Fibroblast of lung (primary cell): ENCODE results near the gene ELMOD1.

Source experiments
- EZH2 ChIP-seq: IDR thresholded peaks from 2 replicates; pipeline ENCODE4 v1.5.1; 2012; ENCODE audit warnings: low read length, control low read depth, mild to moderate bottlenecking; ENCODE audit errors: missing control alignments
- TF ChIP-seq, protein P1 (sequence below), 2 donors: IDR thresholded peaks in 1 of 2; conservative IDR thresholded peaks in 1 of 2; 1 replicate in 1 of 2; 2 replicates in 1 of 2; pipeline ENCODE4 v1.5.1; 2011 to 2012; ENCODE audit warnings: low read length in 2 of 2, control low read depth in 1 of 2, inconsistent platforms in 1 of 2, low read depth in 1 of 2, mild to moderate bottlenecking in 1 of 2

DNA sequence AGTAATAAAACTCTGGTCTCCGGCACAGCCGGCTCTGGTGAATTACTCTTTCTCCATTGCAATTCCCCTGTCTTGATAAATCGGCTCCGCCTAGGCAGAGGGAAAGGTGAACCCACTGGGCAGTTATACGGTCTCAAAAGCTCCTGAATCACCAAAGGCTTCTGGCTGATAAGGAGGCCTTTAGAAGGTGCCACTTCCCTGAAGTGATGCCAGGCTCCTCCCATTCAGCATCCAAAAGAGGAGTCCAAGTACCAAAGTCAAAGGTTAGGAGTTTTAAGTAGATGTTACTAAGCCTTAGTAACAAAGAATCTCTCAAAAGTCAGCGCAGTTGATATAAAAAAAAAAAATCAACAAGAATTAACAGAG lies 13.6 kb upstream of the ELMOD1 start:
- TF ChIP-seq, protein P1, sequence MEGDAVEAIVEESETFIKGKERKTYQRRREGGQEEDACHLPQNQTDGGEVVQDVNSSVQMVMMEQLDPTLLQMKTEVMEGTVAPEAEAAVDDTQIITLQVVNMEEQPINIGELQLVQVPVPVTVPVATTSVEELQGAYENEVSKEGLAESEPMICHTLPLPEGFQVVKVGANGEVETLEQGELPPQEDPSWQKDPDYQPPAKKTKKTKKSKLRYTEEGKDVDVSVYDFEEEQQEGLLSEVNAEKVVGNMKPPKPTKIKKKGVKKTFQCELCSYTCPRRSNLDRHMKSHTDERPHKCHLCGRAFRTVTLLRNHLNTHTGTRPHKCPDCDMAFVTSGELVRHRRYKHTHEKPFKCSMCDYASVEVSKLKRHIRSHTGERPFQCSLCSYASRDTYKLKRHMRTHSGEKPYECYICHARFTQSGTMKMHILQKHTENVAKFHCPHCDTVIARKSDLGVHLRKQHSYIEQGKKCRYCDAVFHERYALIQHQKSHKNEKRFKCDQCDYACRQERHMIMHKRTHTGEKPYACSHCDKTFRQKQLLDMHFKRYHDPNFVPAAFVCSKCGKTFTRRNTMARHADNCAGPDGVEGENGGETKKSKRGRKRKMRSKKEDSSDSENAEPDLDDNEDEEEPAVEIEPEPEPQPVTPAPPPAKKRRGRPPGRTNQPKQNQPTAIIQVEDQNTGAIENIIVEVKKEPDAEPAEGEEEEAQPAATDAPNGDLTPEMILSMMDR (conservative IDR thresholded peaks at IDR 0.05 in 1 of 2, IDR thresholded peaks at IDR 0.05 in 1 of 2; ENCODE audit: low read depth in 1 of 2, low read length in 2 of 2): no peak
- no peak for TF ChIP-seq EZH2
